T-helper 2 cell treated with Interferon-gamma antibody and Interleukin-4, amounts not matched to agents 5 μg/mL and 100 μg/mL, for 36 hours (primary cell): ENCODE data around the gene RET.

Experiments
- DNase-seq: peaks from one replicate; pipeline ENCODE4 v3.0.0; 2021; ENCODE audit warnings: low spot score
- H3K27ac Mint-ChIP-seq: one replicate; pipeline ENCODE4 v1.8.0; 2021; ENCODE audit warnings: mild to moderate bottlenecking, mixed read lengths
- H3K27me3 Mint-ChIP-seq: one replicate; pipeline ENCODE4 v1.8.0; 2021; ENCODE audit warnings: low read depth, mixed read lengths
- H3K36me3 Mint-ChIP-seq: one replicate; pipeline ENCODE4 v1.8.0; 2021; ENCODE audit warnings: low read depth, mixed read lengths
- H3K4me1 Mint-ChIP-seq: one replicate; pipeline ENCODE4 v1.8.0; 2021; ENCODE audit warnings: low read depth, mixed read lengths
- H3K4me3 Mint-ChIP-seq: one replicate; pipeline ENCODE4 v1.8.0; 2022; ENCODE audit warnings: mild to moderate bottlenecking, moderate library complexity, mixed read lengths
- H3K9me3 Mint-ChIP-seq: one replicate; pipeline ENCODE4 v1.8.0; 2021; ENCODE audit warnings: mixed read lengths

RET gene

DNA sequence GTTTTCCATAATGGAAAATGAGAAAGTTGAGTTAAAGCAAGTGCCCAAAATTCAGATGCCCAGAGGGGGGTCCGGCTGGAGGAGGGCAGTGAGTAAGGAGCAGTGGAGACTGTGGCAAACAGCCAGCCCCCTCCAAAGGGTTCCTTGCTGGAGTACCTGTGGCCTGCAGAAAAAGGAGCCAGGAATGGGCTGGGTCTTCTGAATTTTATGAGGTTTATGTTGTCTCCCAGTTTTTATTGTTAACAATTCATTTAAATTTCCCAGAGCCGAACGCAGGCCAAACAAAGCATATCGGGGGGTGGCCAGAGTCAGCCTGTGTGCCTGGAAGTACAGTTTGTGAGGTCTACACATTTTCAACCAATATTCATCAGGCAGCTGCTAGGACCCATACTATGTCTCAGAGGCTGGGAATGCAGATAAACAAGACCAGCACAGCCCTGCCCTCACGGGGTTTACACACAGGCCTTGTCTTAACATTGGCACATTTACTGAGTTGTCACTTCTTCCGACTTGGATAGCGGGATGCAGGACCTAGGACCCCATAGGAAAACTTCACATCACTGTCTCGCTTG lies 48.5 kb downstream of the RET start:
- H3K36me3 Mint-ChIP-seq, result no peaks in the 10 kb centered on the region
- H3K27me3 Mint-ChIP-seq, result no peaks in the 10 kb centered on the region
- no peak for DNase-seq
- no peaks in the 10 kb centered on the region for H3K9me3 Mint-ChIP-seq
- no peak overlapping the region for H3K4me3 Mint-ChIP-seq
- H3K4me1 Mint-ChIP-seq, result peaks cover 60% of the 10 kb centered on the region
- H3K27ac Mint-ChIP-seq, result no peak overlapping the region

DNA sequence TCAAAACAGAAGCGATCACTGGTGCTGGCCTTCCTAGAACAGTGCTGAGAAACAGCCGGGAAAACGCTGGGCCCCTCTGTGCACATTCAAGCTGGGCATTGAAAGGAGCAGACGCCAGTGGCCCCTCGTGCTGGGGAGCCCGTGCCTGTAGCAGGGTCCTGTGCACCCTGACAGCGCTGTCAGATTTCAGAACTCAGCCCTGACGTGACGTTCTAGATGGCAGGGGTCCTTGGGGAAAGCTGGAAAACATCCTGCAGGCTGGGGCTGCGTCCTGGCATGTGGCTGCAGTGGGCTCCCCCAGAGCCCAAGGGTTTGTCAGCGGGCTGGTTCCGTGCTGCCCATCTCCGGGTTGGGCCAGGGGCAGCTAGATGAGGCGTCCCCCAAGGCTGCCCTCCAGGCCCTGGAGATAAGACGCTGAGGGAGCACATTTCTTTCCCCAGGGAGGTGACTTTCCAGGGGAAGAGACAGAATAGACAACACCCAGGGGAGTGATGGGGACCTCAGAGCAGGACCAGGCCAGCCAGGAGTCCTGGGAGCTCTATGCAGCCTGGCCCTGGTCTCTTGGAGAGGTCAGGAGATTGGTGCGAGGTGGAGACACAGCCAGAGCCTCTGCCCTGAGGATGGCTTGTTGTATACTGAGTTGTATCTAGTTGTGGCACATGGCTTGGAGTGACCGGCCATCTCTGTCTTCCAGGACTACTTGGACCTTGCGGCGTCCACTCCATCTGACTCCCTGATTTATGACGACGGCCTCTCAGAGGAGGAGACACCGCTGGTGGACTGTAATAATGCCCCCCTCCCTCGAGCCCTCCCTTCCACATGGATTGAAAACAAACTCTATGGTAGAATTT lies 49.2 kb downstream of the RET start:
- no peaks in the 10 kb centered on the region for H3K27me3 Mint-ChIP-seq
- H3K4me3 Mint-ChIP-seq, result no peak overlapping the region
- no peak for DNase-seq
- H3K27ac Mint-ChIP-seq, result no peak overlapping the region
- H3K4me1 Mint-ChIP-seq, result peaks cover 53% of the 10 kb centered on the region
- no peaks in the 10 kb centered on the region for H3K36me3 Mint-ChIP-seq
- no peaks in the 10 kb centered on the region for H3K9me3 Mint-ChIP-seq

DNA sequence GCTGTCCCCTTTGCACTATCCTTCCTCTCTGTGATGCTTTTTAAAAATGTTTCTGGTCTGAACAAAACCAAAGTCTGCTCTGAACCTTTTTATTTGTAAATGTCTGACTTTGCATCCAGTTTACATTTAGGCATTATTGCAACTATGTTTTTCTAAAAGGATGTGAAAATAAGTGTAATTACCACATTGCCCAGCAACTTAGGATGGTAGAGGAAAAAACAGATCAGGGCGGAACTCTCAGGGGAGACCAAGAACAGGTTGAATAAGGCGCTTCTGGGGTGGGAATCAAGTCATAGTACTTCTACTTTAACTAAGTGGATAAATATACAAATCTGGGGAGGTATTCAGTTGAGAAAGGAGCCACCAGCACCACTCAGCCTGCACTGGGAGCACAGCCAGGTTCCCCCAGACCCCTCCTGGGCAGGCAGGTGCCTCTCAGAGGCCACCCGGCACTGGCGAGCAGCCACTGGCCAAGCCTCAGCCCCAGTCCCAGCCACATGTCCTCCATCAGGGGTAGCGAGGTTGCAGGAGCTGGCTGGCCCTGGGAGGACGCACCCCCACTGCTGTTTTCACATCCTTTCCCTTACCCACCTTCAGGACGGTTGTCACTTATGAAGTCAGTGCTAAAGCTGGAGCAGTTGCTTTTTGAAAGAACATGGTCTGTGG lies 50.0 kb downstream of the RET start:
- H3K27ac Mint-ChIP-seq, result peak overlapping the region; percentile 13
- peak overlapping the region; percentile 3 for H3K4me3 Mint-ChIP-seq
- no peak for DNase-seq
- H3K27me3 Mint-ChIP-seq, result no peaks in the 10 kb centered on the region
- H3K36me3 Mint-ChIP-seq, result no peaks in the 10 kb centered on the region
- no peaks in the 10 kb centered on the region for H3K9me3 Mint-ChIP-seq
- peaks cover 49% of the 10 kb centered on the region for H3K4me1 Mint-ChIP-seq

DNA sequence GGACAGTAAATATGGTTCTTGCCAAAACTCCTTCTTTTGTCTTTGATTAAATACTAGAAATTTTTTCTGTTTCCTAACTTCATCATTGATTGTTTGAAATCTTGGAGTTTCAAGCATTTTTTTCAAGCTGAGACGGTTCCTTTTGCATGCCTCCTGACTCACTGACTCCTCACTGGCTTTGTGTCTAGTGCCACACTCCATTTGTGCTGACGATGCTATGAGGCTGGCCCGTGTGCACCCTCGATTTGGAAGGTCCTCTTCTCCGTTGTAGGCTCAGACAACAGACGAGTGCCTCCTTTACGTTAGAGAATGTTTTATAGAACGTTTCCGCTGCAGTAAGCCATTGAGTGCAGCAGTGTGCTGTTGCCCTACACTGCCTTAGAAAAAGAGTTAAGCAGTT lies 50.6 kb downstream of the RET start:
- Mint-ChIP-seq H3K4me3 (no peak overlapping the region), H3K27ac (peak overlapping the region; percentile 26), H3K27me3 (no peaks in the 10 kb centered on the region), H3K4me1 (peaks cover 45% of the 10 kb centered on the region), H3K36me3 (no peaks in the 10 kb centered on the region), H3K9me3 (no peaks in the 10 kb centered on the region)
- no peak for DNase-seq

DNA sequence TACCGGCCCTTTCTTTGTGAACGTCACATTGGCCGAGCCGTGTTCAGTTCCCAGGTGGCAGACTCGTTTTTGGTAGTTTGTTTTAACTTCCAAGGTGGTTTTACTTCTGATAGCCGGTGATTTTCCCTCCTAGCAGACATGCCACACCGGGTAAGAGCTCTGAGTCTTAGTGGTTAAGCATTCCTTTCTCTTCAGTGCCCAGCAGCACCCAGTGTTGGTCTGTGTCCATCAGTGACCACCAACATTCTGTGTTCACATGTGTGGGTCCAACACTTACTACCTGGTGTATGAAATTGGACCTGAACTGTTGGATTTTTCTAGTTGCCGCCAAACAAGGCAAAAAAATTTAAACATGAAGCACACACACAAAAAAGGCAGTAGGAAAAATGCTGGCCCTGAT lies 51.5 kb downstream of the RET start:
- Mint-ChIP-seq H3K36me3 (no peaks in the 10 kb centered on the region), H3K27me3 (no peaks in the 10 kb centered on the region), H3K9me3 (no peaks in the 10 kb centered on the region), H3K4me3 (no peak overlapping the region), H3K27ac (peak overlapping the region; percentile 74), H3K4me1 (peaks cover 44% of the 10 kb centered on the region)
- DNase-seq, result no peak

DNA sequence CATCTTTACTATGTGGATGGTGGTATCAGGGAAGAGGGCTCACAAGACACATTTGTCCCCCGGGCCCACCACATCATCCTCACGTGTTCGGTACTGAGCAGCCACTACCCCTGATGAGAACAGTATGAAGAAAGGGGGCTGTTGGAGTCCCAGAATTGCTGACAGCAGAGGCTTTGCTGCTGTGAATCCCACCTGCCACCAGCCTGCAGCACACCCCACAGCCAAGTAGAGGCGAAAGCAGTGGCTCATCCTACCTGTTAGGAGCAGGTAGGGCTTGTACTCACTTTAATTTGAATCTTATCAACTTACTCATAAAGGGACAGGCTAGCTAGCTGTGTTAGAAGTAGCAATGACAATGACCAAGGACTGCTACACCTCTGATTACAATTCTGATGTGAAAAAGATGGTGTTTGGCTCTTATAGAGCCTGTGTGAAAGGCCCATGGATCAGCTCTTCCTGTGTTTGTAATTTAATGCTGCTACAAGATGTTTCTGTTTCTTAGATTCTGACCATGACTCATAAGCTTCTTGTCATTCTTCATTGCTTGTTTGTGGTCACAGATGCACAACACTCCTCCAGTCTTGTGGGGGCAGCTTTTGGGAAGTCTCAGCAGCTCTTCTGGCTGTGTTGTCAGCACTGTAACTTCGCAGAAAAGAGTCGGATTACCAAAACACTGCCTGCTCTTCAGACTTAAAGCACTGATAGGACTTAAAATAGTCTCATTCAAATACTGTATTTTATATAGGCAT lies 52.3 kb downstream of the RET start:
- Mint-ChIP-seq H3K9me3 (no peaks in the 10 kb centered on the region), H3K4me1 (peaks cover 41% of the 10 kb centered on the region), H3K4me3 (peak overlapping the region; percentile 51), H3K27ac (peak overlapping the region; percentile 74), H3K27me3 (no peaks in the 10 kb centered on the region), H3K36me3 (no peaks in the 10 kb centered on the region)
- peak; percentile 60 for DNase-seq

DNA sequence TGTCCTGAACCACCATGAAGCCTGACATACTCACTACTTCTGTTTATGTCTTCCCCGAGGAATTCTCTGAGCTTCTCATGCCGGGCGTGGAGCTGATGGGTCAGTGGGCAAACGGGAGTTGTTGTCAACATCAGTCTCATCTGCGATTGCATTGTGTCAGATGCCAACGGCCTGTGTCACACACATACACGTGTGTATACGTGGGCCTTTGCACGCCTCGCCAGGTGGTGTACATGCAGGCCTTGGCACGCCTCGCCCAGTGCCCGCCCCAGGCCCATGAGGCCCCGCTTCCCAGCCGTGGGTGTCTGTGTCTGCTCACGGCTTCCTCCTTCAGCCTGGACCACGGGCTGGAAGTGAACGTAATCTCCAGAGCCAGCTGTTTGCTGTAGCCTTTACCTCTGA lies 53.9 kb downstream of the RET start:
- Mint-ChIP-seq H3K4me3 (no peak overlapping the region), H3K36me3 (peaks cover 4% of the 10 kb centered on the region), H3K27me3 (no peaks in the 10 kb centered on the region), H3K9me3 (no peaks in the 10 kb centered on the region), H3K27ac (no peak overlapping the region), H3K4me1 (peaks cover 52% of the 10 kb centered on the region)
- DNase-seq, result no peak

DNA sequence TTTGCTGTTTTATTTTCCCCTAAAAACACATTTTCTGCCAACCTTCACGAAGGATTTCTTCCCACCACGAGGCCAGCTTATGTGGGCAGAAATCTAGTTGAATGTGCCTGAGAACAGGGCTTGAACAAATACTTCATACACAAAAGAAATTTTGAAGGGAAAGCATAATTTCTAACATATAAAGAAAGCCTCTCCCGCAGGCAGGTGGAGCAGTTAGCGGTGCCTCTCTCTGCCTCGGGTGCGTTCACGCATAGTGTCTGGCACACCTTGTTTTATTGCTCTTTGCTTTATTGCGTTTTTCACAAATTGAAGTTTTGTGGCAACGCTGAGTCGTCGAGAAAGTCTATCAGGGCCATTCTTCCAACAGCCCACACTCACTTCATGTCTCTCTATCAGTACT lies 54.4 kb downstream of the RET start:
- DNase-seq, result peak; percentile 2
- H3K27ac Mint-ChIP-seq, result no peak overlapping the region
- H3K36me3 Mint-ChIP-seq, result peaks cover 8% of the 10 kb centered on the region
- no peaks in the 10 kb centered on the region for H3K9me3 Mint-ChIP-seq
- H3K27me3 Mint-ChIP-seq, result no peaks in the 10 kb centered on the region
- H3K4me3 Mint-ChIP-seq, result no peak overlapping the region
- peaks cover 57% of the 10 kb centered on the region for H3K4me1 Mint-ChIP-seq

DNA sequence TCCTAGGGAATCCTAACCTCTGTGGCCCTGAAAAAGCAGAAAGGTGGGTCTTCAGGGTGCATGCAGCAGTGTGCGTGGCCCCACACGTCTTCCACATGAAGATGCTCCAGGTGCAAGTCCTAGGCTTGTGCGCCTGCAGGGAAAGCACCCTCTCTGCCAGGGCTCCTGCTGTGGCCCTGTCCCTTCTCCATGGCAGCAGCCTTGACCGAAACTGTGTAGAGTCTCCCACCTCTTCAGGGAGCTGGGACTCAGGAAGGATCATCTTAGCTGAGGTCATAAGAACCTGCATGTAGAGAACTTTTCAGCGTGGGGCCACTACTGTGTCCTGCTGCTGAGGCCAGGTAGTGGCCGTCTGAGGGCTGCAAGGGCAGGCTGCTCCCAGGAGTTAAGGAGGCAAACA lies 55.0 kb downstream of the RET start:
- H3K27me3 Mint-ChIP-seq, result no peaks in the 10 kb centered on the region
- no peak overlapping the region for H3K4me3 Mint-ChIP-seq
- peaks cover 58% of the 10 kb centered on the region for H3K4me1 Mint-ChIP-seq
- no peak overlapping the region for H3K27ac Mint-ChIP-seq
- no peak for DNase-seq
- no peaks in the 10 kb centered on the region for H3K9me3 Mint-ChIP-seq
- peaks cover 9% of the 10 kb centered on the region for H3K36me3 Mint-ChIP-seq

DNA sequence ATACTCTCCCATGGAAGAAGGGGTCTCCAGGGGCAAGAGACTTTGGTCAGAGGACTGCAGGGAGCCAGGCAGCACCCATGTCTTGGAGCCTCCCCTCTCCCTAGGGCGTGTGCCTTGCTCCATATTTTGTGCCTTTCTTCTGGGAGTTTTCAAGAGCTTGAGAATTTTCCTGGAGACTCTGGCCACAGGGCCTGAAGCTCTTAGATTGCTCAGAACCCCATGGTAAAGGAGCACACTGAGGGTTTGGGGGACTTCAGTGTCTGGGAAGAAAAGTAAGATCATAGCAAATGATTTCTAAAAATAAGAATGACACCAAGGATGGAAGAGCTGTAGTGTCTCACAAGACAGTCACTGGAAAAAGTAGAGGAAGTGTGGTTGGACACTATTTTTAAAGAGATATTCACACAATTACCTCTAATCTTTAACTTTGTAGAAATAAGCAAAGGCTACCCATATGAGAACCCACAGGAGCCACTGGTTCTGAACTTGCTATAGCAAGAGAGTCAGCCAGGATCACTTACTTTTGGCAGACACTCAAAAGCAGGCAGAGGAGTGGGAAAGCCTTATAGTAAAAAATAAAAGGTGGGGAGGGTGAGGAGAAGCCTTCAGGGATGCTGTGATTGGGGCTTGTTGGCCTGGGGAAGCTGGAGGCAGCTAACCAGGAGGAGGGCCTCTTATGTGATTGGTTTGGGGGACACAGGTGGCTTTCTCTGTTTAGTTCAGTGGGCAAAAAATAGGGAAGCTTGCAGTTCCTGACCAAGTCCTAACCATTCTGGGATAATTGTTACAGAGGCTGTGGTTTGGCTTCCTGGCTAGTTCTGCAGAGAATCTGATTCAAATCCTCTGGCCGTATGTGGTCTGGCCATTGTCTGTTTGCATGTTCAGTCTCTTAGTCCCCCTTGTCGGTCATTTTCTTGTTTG lies 56.3 kb downstream of the RET start:
- H3K4me1 Mint-ChIP-seq, result peaks cover 46% of the 10 kb centered on the region
- peaks cover 10% of the 10 kb centered on the region for H3K36me3 Mint-ChIP-seq
- no peak for DNase-seq
- H3K27me3 Mint-ChIP-seq, result no peaks in the 10 kb centered on the region
- no peaks in the 10 kb centered on the region for H3K9me3 Mint-ChIP-seq
- H3K4me3 Mint-ChIP-seq, result no peak overlapping the region
- no peak overlapping the region for H3K27ac Mint-ChIP-seq

DNA sequence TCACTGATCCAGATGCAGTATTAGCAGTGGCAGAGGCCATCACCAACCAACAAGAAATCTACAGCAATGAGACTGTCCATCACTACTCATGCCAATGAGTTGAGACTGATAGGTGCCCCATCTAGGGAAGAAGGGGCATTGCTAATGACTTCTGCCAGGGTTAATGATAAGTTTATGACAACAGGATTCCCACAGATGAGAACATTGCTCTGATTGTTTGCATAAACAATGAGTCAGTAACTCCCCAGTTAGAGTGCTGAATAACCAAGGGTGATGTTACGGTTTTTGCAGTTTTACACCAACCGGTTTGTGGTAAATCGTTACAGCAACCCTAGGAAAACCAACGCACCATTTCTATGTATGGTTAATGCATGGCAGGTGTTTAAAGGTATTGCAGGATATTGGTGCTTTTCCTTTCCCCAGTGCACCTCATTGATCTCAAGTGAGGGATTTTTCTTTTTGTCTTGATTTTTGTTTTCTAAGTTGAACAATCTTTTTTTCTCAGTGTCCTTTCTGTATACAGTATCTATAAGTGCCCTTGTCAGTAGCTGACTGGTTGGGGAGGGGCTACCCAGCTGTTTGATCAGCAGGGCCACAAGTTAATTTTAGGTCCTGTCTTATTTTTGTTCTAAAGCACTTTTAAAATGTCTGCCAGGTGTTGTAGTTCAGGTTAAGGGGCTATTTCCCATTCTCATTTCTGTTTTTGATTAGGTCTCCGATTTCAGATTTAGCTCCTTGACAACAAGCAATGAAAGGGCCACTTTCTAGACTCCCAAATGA lies 57.4 kb downstream of the RET start:
- Mint-ChIP-seq H3K4me3 (no peak overlapping the region), H3K27ac (no peak overlapping the region)

DNA sequence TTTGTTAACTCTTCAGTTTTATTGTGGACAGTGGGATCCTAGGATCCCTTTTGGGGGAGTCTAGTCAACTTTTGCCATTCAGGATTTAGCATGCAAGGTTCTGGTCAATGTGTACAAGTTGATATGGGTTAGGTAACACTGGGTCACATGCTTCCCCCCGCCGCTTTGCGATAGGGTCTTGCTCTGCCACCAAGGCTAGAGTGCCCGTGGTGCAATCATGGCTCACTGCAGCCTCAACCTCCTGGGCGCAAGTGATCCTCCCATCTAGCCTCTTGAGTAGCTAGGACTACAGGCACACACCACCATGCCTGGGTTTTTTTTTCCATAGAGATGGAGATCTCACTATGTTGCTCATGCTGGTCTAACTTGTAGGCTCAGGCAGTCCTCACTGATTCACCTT lies 58.2 kb downstream of the RET start:
- DNase-seq, result no peak
- Mint-ChIP-seq H3K27ac (no peak overlapping the region), H3K36me3 (peaks cover 20% of the 10 kb centered on the region), H3K27me3 (no peaks in the 10 kb centered on the region), H3K4me1 (peaks cover 37% of the 10 kb centered on the region), H3K4me3 (no peak overlapping the region), H3K9me3 (no peaks in the 10 kb centered on the region)

More for the DNA sequence above, 57.4 kb downstream of the RET start:
- Mint-ChIP-seq H3K9me3 (no peaks in the 10 kb centered on the region), H3K4me1 (peaks cover 36% of the 10 kb centered on the region), H3K27me3 (no peaks in the 10 kb centered on the region), H3K36me3 (peaks cover 16% of the 10 kb centered on the region)
- peak; percentile 2 for DNase-seq
